ENCODE data around the gene FBN1. TPM values are rescaled to one million over a fixed set of nuclear protein-coding genes. Genes with fewer than 3 reads are reported as not detected.

Gene FBN1
- total RNA-seq, 4 donors from 2014 or later: 17.6 to 106 (median 31.2) TPM

DNA sequence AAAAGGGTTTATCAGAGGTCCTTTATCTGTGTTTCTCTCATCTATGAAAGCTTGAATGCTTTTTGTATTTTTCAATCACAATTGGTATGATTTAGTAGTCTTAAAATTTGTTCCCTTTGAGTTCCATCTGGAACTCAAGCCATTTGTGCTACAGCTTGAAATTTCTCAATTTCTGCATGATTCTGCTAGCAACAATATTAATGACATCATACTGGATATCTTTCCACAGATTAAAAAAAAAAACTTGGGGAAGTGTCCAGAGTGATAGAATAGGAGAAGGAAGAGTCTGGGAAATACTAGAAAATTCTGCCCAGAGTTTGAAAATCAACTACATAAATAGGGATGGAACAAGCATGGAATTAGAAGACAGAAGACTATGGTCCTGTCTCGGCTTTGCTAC is 9.3 kb upstream of the FBN1 start:
- intact Hi-C loops (cut with DNase I; ENCODE audit: low total_unique reads) (no loop called here), in situ Hi-C loops (cut with MboI; ENCODE audit: low pct_ligation_motif_present in 1 of 4, low pct_unique_long_range_greater_than_20kb in 1 of 4, low sequenced_read_pairs in 3 of 4) (no loop called here)
- Histone ChIP-seq H3K9me3 (no peaks in the 10 kb centered on the region), H3K4me1 (no peaks in the 10 kb centered on the region), H3K4me3 (no peak overlapping the region), H3K27me3 (no peaks in the 10 kb centered on the region), H3K36me3 (no peaks in the 10 kb centered on the region), H3K27ac (no peak overlapping the region)
- DNase-seq: no peak
- 88 to 94% methylated on average over 1 of the region's 1 CpG for WGBS, 2 donors (ENCODE audit: low coverage in 1 of 2)
- no peak for TF ChIP-seq POLR2AphosphoS5 (IDR thresholded peaks at IDR 0.05)
- no peak for TF ChIP-seq POLR2A (IDR thresholded peaks at IDR 0.05)
- no peak for TF ChIP-seq CTCF (IDR thresholded peaks at IDR 0.05)
- TF ChIP-seq EP300 (IDR thresholded peaks at IDR 0.05; ENCODE audit: low read depth): no peak

- Histone ChIP-seq H3K27ac (no peak overlapping the region), H3K9me3 (no peaks in the 10 kb centered on the region), H3K36me3 (no peaks in the 10 kb centered on the region), H3K4me3 (no peak overlapping the region), H3K27me3 (no peaks in the 10 kb centered on the region), H3K4me1 (no peaks in the 10 kb centered on the region)
- no peak for TF ChIP-seq POLR2A (IDR thresholded peaks at IDR 0.05)
- TF ChIP-seq EP300 (IDR thresholded peaks at IDR 0.05; ENCODE audit: low read depth): no peak
- TF ChIP-seq POLR2AphosphoS5 (IDR thresholded peaks at IDR 0.05): no peak
- 80 to 100% methylated on average over 2 to 9 of the region's 9 CpGs for WGBS, 2 donors (ENCODE audit: low coverage in 1 of 2)
- DNase-seq: no peak
- intact Hi-C loops (cut with DNase I; ENCODE audit: low total_unique reads): no loop called here
- in situ Hi-C loops (cut with MboI; ENCODE audit: low pct_ligation_motif_present in 1 of 4, low pct_unique_long_range_greater_than_20kb in 1 of 4, low sequenced_read_pairs in 3 of 4): no loop called here
Measured at GRCh38 chr15:48653913-48654670, 8.6 kb upstream of the FBN1 start.

DNA sequence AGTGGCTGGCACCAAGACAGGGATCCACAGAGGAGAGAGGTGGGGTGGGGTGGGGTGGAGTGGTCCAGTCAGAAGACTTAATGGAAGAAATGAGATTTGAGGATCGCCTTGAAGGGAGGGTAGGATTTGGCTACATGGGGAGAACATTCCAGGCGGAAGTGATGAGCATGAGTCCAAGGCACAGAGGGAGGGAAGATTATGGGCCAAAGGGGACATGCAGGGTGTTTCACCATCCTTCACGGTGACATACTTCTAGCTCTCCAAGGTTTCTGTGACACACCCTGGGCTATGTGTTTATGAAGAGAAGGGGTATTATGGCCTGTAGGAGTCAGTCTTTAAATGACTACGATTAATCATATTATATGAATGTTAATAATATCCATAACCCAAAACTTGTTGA is 7.7 kb upstream of the FBN1 start:
- DNase-seq: no peak
- intact Hi-C loops (cut with DNase I; ENCODE audit: low total_unique reads): no loop called here
- Histone ChIP-seq H3K27ac (no peak overlapping the region), H3K36me3 (no peaks in the 10 kb centered on the region), H3K4me3 (no peak overlapping the region), H3K4me1 (no peaks in the 10 kb centered on the region), H3K27me3 (no peaks in the 10 kb centered on the region), H3K9me3 (no peaks in the 10 kb centered on the region)
- WGBS, 2 donors (ENCODE audit: low coverage in 1 of 2): 87 to 92% methylated on average over 2 to 4 of the region's 4 CpGs
- in situ Hi-C loops (cut with MboI; ENCODE audit: low pct_ligation_motif_present in 1 of 4, low pct_unique_long_range_greater_than_20kb in 1 of 4, low sequenced_read_pairs in 3 of 4): no loop called here
- TF ChIP-seq POLR2A (IDR thresholded peaks at IDR 0.05) (no peak), EP300 (IDR thresholded peaks at IDR 0.05; ENCODE audit: low read depth) (no peak), POLR2AphosphoS5 (IDR thresholded peaks at IDR 0.05) (no peak), CTCF (IDR thresholded peaks at IDR 0.05) (no peak)

GRCh38 chr15:48652510-48653076 is 7.1 kb upstream of the FBN1 start:
- DNase-seq: no peak
- H3K4me1 ChIP-seq: no peaks in the 10 kb centered on the region
- WGBS, 2 donors (ENCODE audit: low coverage in 1 of 2): 90 to 96% methylated on average over 3 to 6 of the region's 6 CpGs
- intact Hi-C loops (cut with DNase I; ENCODE audit: low total_unique reads) (no loop called here), in situ Hi-C loops (cut with MboI; ENCODE audit: low pct_ligation_motif_present in 1 of 4, low pct_unique_long_range_greater_than_20kb in 1 of 4, low sequenced_read_pairs in 3 of 4) (no loop called here)
- H3K27me3 ChIP-seq: no peaks in the 10 kb centered on the region
- H3K9me3 ChIP-seq: no peaks in the 10 kb centered on the region
- no peaks in the 10 kb centered on the region for H3K36me3 ChIP-seq
- H3K4me3 ChIP-seq: no peak overlapping the region
- TF ChIP-seq POLR2AphosphoS5 (IDR thresholded peaks at IDR 0.05) (no peak), CTCF (IDR thresholded peaks at IDR 0.05) (no peak), POLR2A (IDR thresholded peaks at IDR 0.05) (no peak), EP300 (IDR thresholded peaks at IDR 0.05; ENCODE audit: low read depth) (no peak)
- no peak overlapping the region for H3K27ac ChIP-seq
